Esophagus (tissue), 2 donors: ENCODE measurements around the gene LAMC2. TPM values are rescaled to one million over a fixed set of nuclear protein-coding genes. Genes with fewer than 3 reads are reported as not detected.

Experiments used
- H3K27ac ChIP-seq, 2 donors: one replicate each; pipeline ENCODE4 v1.5.1; 2013; ENCODE audit warnings: low read depth in 2 of 2, mild to moderate bottlenecking in 2 of 2, inconsistent platforms in 1 of 2, low read length in 1 of 2, moderate library complexity in 1 of 2
- H3K27me3 ChIP-seq, 2 donors: one replicate each; pipeline ENCODE4 v1.6.1; 2013; ENCODE audit warnings: low read length in 2 of 2, control low read depth in 1 of 2, mild to moderate bottlenecking in 1 of 2; ENCODE audit not compliant: insufficient read depth in 2 of 2, control insufficient read depth in 1 of 2
- H3K36me3 ChIP-seq, 2 donors: one replicate each; pipeline ENCODE4 v1.6.1; 2013; ENCODE audit warnings: low read length in 1 of 2; ENCODE audit not compliant: control insufficient read depth in 2 of 2, insufficient read depth in 2 of 2
- H3K4me1 ChIP-seq, 2 donors: one replicate each; pipeline ENCODE4 v1.6.1; 2013; ENCODE audit warnings: low read length in 1 of 2; ENCODE audit not compliant: control insufficient read depth in 2 of 2, insufficient read depth in 2 of 2
- H3K4me3 ChIP-seq, 2 donors: one replicate each; pipeline ENCODE4 v1.5.1; 2013; ENCODE audit warnings: low read length in 2 of 2, mild to moderate bottlenecking in 2 of 2, low read depth in 1 of 2, moderate library complexity in 1 of 2
- H3K9me3 ChIP-seq, 2 donors: one replicate each; pipeline ENCODE4 v1.6.1; 2013; ENCODE audit warnings: mild to moderate bottlenecking in 2 of 2, low read depth in 1 of 2, low read length in 1 of 2, moderate library complexity in 1 of 2; ENCODE audit not compliant: control insufficient read depth in 2 of 2, insufficient read depth in 1 of 2
- WGBS, 2 donors: extraction: QIAGEN DNeasy Blood & Tissue Kit; methylation state at CpG; one replicate each; pipeline ENCODE4 v1.1.7; 2013; 5-methylcytosine and 5-hydroxymethylcytosine counted together
- polyA plus RNA-seq, 2 donors: library from polyadenylated mRNA; stranded (reverse); fragments of 200-250 nt; gene quantifications; one replicate each; pipeline ENCODE4 v1.2.3, GENCODE V29; 2013
- donor health status: healthy with polysubstance abuse.
- donor health status: Bipolar disorder and iron deficiency.

The LAMC2 gene
- polyA plus RNA-seq, 2 donors, result 4.2 to 4.3 TPM

GRCh38 chr1:183180634-183181056 lies 5.4 kb upstream of the LAMC2 start:
- Histone ChIP-seq H3K4me1 (no peaks in the 10 kb centered on the region), H3K9me3 (no peaks in the 10 kb centered on the region), H3K27ac (peak overlapping the region; percentile 31 to 47), H3K36me3 (no peaks in the 10 kb centered on the region), H3K27me3 (no peaks in the 10 kb centered on the region), H3K4me3 (no peak overlapping the region)
- WGBS, 2 donors, result 22 to 39% methylated on average over 3 of the region's 3 CpGs

GRCh38 chr1:183186841-183187240 lies 777 bp downstream of the LAMC2 start:
- H3K9me3 ChIP-seq, result no peaks in the 10 kb centered on the region
- peak overlapping the region in 1 of 2 donors; percentile 67 for H3K4me3 ChIP-seq
- H3K36me3 ChIP-seq, result no peaks in the 10 kb centered on the region
- H3K4me1 ChIP-seq, result no peaks in the 10 kb centered on the region
- H3K27me3 ChIP-seq, result no peaks in the 10 kb centered on the region
- 49 to 51% methylated on average over 4 of the region's 4 CpGs for whole genome bisulfite sequencing, 2 donors
- H3K27ac ChIP-seq, result no peak overlapping the region

GRCh38 chr1:183188240-183188639 lies 2.2 kb downstream of the LAMC2 start:
- 75 to 77% methylated on average over 1 of the region's 1 CpG for WGBS, 2 donors
- H3K4me3 ChIP-seq, result no peak overlapping the region
- H3K27ac ChIP-seq, result no peak overlapping the region
- H3K9me3 ChIP-seq, result no peaks in the 10 kb centered on the region
- no peaks in the 10 kb centered on the region for H3K4me1 ChIP-seq
- H3K27me3 ChIP-seq, result no peaks in the 10 kb centered on the region
- H3K36me3 ChIP-seq, result no peaks in the 10 kb centered on the region

- Histone ChIP-seq H3K36me3 (no peaks in the 10 kb centered on the region), H3K4me1 (peaks cover 0 to 2% of the 10 kb centered on the region in 2 donors), H3K4me3 (no peak overlapping the region), H3K27ac (no peak overlapping the region), H3K27me3 (no peaks in the 10 kb centered on the region), H3K9me3 (no peaks in the 10 kb centered on the region)
- 51 to 54% methylated on average over 1 of the region's 1 CpG for WGBS, 2 donors
These were observed 5.8 kb downstream of the LAMC2 start for GRCh38 chr1:183191833-183192232.

GRCh38 chr1:183193963-183194525 lies 8.0 kb downstream of the LAMC2 start:
- no peaks in the 10 kb centered on the region for H3K36me3 ChIP-seq
- H3K27ac ChIP-seq, result no peak overlapping the region
- peaks cover 0 to 2% of the 10 kb centered on the region in 2 donors for H3K4me1 ChIP-seq
- H3K27me3 ChIP-seq, result no peaks in the 10 kb centered on the region
- no peaks in the 10 kb centered on the region for H3K9me3 ChIP-seq
- WGBS, 2 donors, result 90 to 96% methylated on average over 4 of the region's 4 CpGs
- no peak overlapping the region for H3K4me3 ChIP-seq

GRCh38 chr1:183194527-183195141 lies 8.6 kb downstream of the LAMC2 start:
- Histone ChIP-seq H3K36me3 (no peaks in the 10 kb centered on the region), H3K4me3 (no peak overlapping the region), H3K27me3 (no peaks in the 10 kb centered on the region), H3K4me1 (peaks cover 0 to 2% of the 10 kb centered on the region in 2 donors), H3K9me3 (no peaks in the 10 kb centered on the region), H3K27ac (no peak overlapping the region)
- WGBS, 2 donors, result 68 to 79% methylated on average over 1 of the region's 1 CpG

- no peaks in the 10 kb centered on the region for H3K9me3 ChIP-seq
- H3K27me3 ChIP-seq, result no peaks in the 10 kb centered on the region
- peaks cover 0 to 2% of the 10 kb centered on the region in 2 donors for H3K4me1 ChIP-seq
- H3K36me3 ChIP-seq, result no peaks in the 10 kb centered on the region
- no peak overlapping the region for H3K27ac ChIP-seq
- H3K4me3 ChIP-seq, result no peak overlapping the region
- WGBS, 2 donors, result 40 to 42% methylated on average over 3 of the region's 3 CpGs
These were observed 9.1 kb downstream of the LAMC2 start for GRCh38 chr1:183195142-183195574.

- H3K4me1 ChIP-seq, result peaks cover 0 to 2% of the 10 kb centered on the region in 2 donors
- no peaks in the 10 kb centered on the region for H3K36me3 ChIP-seq
- peak overlapping the region in 1 of 2 donors; percentile 7 for H3K27ac ChIP-seq
- no peak overlapping the region for H3K4me3 ChIP-seq
- no peaks in the 10 kb centered on the region for H3K9me3 ChIP-seq
- H3K27me3 ChIP-seq, result no peaks in the 10 kb centered on the region
- WGBS, 2 donors, result 74 to 79% methylated on average over 4 of the region's 4 CpGs
These were observed 11.7 kb downstream of the LAMC2 start for GRCh38 chr1:183197762-183198161.

- Histone ChIP-seq H3K36me3 (no peaks in the 10 kb centered on the region), H3K9me3 (no peaks in the 10 kb centered on the region), H3K27ac (peak overlapping the region in 1 of 2 donors; percentile 58), H3K4me1 (peaks cover 0 to 2% of the 10 kb centered on the region in 2 donors), H3K27me3 (no peaks in the 10 kb centered on the region), H3K4me3 (no peak overlapping the region)
- WGBS, 2 donors, result 40 to 60% methylated on average over 9 of the region's 9 CpGs
These were observed 12.4 kb downstream of the LAMC2 start for GRCh38 chr1:183198463-183198862.

GRCh38 chr1:183199304-183199703 lies 13.2 kb downstream of the LAMC2 start:
- Histone ChIP-seq H3K9me3 (no peaks in the 10 kb centered on the region), H3K27ac (no peak overlapping the region), H3K4me1 (peaks cover 0 to 2% of the 10 kb centered on the region in 2 donors), H3K27me3 (no peaks in the 10 kb centered on the region), H3K4me3 (no peak overlapping the region), H3K36me3 (no peaks in the 10 kb centered on the region)
- WGBS, 2 donors, result 76 to 79% methylated on average over 3 of the region's 3 CpGs
